VCaP (cell line): Measurements from ENCODE around the gene CYSTM1.

ENCODE experiments used
- H3K27ac ChIP-seq: fragments of 450-650 bp; 2 replicates; pipeline ENCODE4 v1.5.1; 2017
- CTCF ChIP-seq: fragments of 450-650 bp; conservative IDR thresholded peaks from 2 replicates; pipeline ENCODE4 v1.5.1; 2017; ENCODE audit warnings: mild to moderate bottlenecking, moderate library complexity

CYSTM1 gene

DNA sequence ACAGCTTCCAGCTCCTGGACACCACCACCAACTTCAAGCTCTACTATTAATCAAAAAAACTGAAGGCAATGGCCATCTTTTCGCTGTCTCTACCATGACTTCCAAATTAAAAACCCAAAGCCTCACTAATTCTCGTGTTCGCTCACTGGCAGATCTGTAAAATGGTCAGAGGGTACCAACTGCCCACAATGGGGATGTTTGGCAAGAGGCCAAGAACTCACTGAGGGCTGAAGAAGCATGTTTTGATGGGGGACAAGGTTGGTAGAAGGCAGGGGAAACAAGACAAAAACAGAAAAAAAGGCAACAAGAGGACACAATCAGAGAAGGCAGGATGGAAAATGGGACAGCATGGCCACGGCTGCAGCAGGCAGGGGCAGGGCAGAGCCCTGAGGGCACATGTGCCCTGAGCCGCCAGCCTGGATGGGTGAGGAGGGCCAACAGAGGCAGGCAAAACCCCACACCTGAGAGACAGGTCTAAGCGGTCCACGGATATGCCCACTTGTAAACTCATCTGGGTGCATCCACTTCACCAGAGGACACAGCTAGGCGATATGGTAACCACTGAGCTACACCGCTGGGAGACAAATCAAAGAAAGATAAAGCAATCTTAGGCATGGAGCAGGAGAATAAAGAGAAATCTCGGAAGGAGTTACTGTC is 77.6 kb downstream of the CYSTM1 start:
- no peak for TF ChIP-seq CTCF
- H3K27ac ChIP-seq, result no peak overlapping the region

DNA sequence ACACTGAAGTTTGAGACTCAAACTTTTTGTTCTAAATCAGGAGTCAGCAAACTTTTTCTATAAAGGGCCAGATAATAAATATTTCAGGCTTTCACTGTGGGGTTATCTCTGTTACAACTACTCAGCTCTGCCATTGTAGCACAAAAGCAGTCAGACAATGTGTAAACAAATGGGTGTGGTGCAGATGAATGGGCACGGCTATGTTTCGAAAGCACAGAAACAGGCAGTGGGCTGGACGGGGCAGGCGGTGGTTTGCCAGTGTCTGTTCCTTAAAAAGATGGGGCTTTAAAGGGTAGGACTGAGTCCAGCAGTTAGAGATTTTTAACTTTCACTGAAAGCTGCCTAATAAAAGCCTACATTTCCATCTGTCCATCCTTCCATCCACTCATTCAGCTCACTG is 79.0 kb downstream of the CYSTM1 start:
- H3K27ac ChIP-seq, result no peak overlapping the region
- no peak for TF ChIP-seq CTCF

GRCh38 chr5:140255460-140256157 is 80.6 kb downstream of the CYSTM1 start:
- H3K27ac ChIP-seq, result no peak overlapping the region
- TF ChIP-seq CTCF, result no peak

GRCh38 chr5:140256726-140257125 is 81.7 kb downstream of the CYSTM1 start:
- TF ChIP-seq CTCF, result no peak
- no peak overlapping the region for H3K27ac ChIP-seq

GRCh38 chr5:140258016-140258415 is 83.0 kb downstream of the CYSTM1 start:
- no peak overlapping the region for H3K27ac ChIP-seq
- TF ChIP-seq CTCF, result no peak

GRCh38 chr5:140258873-140259272 is 83.9 kb downstream of the CYSTM1 start:
- no peak for TF ChIP-seq CTCF
- H3K27ac ChIP-seq, result no peak overlapping the region

DNA sequence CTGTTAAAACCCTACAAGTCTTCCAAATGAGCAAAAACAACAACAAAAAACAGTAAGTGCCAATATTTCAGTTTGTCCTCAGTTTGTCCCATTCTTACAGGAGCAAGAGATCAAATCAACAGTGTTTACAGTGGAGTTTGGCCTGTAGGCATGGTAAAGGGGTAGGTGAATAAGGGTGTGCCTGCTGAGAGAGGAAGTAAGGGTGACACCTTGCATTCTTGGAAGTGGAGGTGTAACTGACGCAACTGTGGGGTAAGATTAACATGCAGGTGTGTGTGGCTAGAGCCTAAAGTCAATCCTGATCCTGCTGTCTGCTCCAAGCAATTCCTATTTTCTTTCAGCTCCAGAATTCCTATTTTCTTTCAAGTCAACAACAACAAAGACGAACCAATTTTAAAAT is 84.5 kb downstream of the CYSTM1 start:
- TF ChIP-seq CTCF, result no peak
- H3K27ac ChIP-seq, result no peak overlapping the region; the same call in 1 of the 2 replicates
